Muscle layer of colon (tissue), 2 donors: ENCODE results near the gene BORCS5.
"Not testable (repeated sequence)": the region's sequence is repeated elsewhere in the genome, so short reads cannot be mapped to it uniquely, and the experiment has no call there.

Experiments used
- H3K27ac ChIP-seq: one replicate; pipeline ENCODE4 v1.7.0; 2013; ENCODE audit warnings: low read depth, mild to moderate bottlenecking, low read length, moderate library complexity
- H3K27me3 ChIP-seq, 2 donors: one replicate each; pipeline ENCODE4 v1.7.0; 2013; ENCODE audit warnings: low read length in 2 of 2, mild to moderate bottlenecking in 2 of 2; ENCODE audit not compliant: insufficient read depth in 2 of 2, control insufficient read depth in 1 of 2
- H3K36me3 ChIP-seq: one replicate; pipeline ENCODE4 v1.7.0; 2013; ENCODE audit warnings: mild to moderate bottlenecking, low read length; ENCODE audit not compliant: insufficient read depth
- H3K4me1 ChIP-seq: one replicate; pipeline ENCODE4 v1.7.0; 2013; ENCODE audit warnings: mild to moderate bottlenecking, low read length; ENCODE audit not compliant: insufficient read depth
- H3K4me3 ChIP-seq, 2 donors: one replicate each; pipeline ENCODE4 v1.7.0; 2013; ENCODE audit warnings: low read length in 2 of 2, low read depth in 1 of 2, mild to moderate bottlenecking in 1 of 2, moderate library complexity in 1 of 2
- H3K9ac ChIP-seq: one replicate; pipeline ENCODE4 v1.7.0; 2013; ENCODE audit warnings: low read length
- H3K9me3 ChIP-seq: one replicate; pipeline ENCODE4 v1.7.0; 2013; ENCODE audit warnings: mild to moderate bottlenecking, low read length
- donor health status: abdominal sarcoma.
- donor health status: Adenocarcinoma of cecum.

BORCS5 gene

DNA sequence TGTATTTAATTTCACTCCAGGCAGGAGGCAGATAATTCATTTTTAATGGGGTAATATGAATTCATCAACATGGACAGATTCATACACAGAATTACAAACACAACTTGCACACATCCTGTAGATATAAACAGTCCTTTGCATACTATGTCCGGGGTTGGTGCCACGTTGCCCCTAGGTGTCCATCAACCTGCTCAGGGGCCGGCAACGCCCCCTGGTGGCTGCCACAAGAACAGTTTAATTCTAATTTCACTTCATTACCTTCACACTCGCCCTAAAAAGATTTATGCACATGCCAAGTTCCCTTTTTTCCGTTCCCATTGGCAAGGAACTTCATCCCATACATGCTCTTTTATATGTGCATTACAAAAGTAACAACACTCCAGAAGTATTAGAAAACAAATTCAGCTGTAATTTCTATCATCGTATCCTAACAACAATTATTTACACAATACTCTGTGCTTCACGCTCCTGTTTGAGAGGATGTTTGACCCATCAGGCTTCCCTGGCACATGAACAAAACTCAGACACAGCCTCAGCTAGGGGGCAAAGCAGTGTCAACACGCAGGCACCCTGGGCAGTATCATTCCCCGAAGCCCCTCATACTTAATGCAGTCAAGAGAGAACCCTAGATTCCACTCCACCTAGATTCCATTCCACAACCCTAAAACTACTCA, 22.4 kb upstream of the BORCS5 start:
- H3K4me1 ChIP-seq = peaks cover 4% of the 10 kb centered on the region
- H3K27ac ChIP-seq = no peak overlapping the region

DNA sequence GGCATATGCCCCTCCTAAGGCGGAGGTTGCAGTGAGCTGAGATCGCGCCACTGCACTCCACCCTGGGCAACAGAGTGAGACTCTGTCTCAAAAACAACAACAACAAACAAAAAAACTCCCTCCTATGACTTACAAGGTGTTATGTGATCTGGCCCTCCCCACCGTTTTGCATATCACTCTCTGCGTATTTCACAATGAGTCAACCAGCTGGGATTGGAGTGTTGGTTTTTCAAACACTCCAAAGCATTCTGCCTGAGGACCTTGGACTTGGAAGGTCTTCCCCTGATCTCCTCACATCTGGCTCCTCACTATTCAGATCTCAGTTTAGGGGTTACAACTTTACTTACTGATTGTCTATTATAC, 20.8 kb upstream of the BORCS5 start:
- Histone ChIP-seq H3K9ac (no peak overlapping the region), H3K27me3 (no peaks in the 10 kb centered on the region), H3K9me3 (no peaks in the 10 kb centered on the region), H3K27ac (no peak overlapping the region), H3K36me3 (peaks cover 10% of the 10 kb centered on the region), H3K4me3 (no peak overlapping the region), H3K4me1 (peaks cover 4% of the 10 kb centered on the region)

More for the DNA sequence above, 22.4 kb upstream of the BORCS5 start:
- no peaks in the 10 kb centered on the region for H3K27me3 ChIP-seq
- H3K9ac ChIP-seq = no peak overlapping the region
- peaks cover 9% of the 10 kb centered on the region for H3K36me3 ChIP-seq
- no peaks in the 10 kb centered on the region for H3K9me3 ChIP-seq
- no peak overlapping the region for H3K4me3 ChIP-seq

DNA sequence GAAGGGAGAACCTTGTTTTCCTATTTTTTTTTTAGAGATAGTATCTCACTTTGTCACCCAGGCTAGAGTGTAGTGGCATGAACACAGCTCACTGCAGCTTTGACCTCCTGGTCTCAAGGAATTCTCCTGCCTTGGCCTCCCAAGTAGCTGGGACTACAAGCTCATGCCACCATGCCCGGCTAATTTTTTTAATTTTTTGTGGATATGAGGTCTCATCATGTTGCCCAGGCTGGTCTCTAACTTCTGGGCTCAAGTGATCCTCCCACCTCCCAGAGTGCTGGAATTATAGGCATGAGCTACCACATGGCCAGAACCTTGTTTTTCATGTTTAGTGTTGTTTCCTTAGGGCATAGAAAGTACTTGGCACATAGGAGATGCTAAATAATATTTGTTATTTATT, 20.4 kb upstream of the BORCS5 start:
- H3K27ac ChIP-seq = no peak overlapping the region
- no peak overlapping the region for H3K9ac ChIP-seq
- no peaks in the 10 kb centered on the region for H3K9me3 ChIP-seq
- no peaks in the 10 kb centered on the region for H3K27me3 ChIP-seq
- peaks cover 14% of the 10 kb centered on the region for H3K36me3 ChIP-seq
- H3K4me3 ChIP-seq = no peak overlapping the region
- H3K4me1 ChIP-seq = peaks cover 4% of the 10 kb centered on the region

DNA sequence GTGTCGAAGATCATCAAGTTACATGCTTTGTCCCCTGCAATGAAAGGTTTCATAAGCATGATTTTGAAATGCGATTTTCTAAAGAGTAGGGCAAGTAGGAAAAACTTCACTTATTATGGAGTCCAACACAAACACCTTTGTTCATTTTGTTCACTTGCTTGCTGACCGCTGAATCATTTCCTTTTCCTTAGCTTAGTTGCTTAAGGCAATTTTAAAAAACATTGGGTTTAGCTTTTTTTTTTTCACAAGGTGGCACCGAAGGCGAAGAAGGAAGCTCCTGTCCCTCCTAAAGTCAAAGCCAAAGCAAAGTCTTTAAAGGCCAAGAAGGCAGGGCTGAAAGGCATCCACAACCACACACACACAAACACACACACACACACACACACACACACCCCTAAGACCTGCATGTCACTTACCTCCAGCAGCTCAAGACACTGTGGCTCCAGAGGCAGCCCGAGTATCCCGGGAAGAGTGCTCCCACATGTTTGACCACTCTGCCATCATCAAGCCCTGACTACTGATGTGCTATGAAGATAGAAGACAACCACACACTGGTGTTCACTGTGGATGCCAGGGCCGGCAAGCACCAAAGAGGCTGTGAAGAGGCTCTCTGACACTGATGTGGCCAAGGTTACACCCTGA, 18.2 kb upstream of the BORCS5 start:
- Histone ChIP-seq H3K36me3 (peaks cover 27% of the 10 kb centered on the region), H3K4me3 (no peak overlapping the region), H3K27ac (no peak overlapping the region), H3K4me1 (peaks cover 4% of the 10 kb centered on the region), H3K9ac (no peak overlapping the region), H3K9me3 (no peaks in the 10 kb centered on the region), H3K27me3 (no peaks in the 10 kb centered on the region)

DNA sequence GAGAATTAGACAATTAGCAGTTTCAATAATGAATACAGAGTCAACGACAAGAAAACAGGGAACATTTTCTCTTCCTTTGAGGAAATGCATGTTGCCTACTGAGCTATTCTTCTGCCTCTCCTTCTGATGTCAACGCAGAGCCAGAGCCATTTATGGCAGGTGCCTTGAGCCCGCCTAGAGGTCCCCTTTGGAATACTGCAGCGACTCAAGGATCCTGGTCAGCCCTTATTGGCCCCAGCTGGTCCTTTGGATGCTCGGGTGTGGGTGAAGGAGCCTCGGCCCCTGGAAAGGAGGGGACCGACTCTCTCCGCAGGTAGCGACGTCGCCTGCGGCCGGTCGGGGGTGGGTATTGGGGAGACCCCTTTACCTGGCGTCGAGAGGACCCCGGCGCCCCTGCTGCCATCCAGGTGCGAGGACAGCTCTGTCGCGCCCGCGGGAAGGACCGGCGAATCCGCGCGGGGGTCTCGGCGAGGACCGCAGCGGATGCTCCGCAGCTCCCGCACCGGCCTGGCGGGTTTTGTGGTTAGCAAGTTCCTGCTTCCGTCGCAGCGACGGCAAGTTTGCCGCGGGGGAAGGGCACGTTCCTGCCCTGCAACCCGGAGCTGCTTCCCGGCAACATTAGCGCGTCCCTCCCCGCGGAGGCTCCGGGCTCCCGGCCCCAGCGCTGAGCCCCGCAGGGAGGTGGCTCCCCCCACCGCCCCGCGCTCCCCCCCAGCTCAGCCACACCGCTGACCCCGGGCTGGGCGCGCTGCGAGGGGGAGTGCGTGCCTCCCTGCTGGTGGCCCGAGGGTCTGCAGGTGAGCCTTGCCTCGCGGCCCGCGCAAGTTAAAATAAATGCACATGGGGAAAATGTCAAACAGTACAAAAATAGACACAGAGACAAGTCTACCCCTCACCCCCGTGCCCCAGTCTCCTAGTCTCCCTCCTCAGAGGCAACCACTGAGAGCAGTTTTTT, 6.9 kb upstream of the BORCS5 start, which contains the start of gene MANSC1:
TSS of gene MANSC1 (minus strand) at position 532 of the 955 bp plus-strand sequence. CDS start 6,928 bp downstream, outside the sequence.
- H3K27me3 ChIP-seq = no peaks in the 10 kb centered on the region
- peaks cover 8% of the 10 kb centered on the region for H3K4me1 ChIP-seq
- peak within 1 kb of the TSS; percentile 73 for H3K27ac ChIP-seq
- H3K4me3 ChIP-seq = peak within 1 kb of the TSS; percentile 79 to 82
- peak within 1 kb of the TSS; percentile 63 for H3K9ac ChIP-seq
- no peaks in the 10 kb centered on the region for H3K9me3 ChIP-seq
- no peaks in the 10 kb centered on the region for H3K36me3 ChIP-seq

DNA sequence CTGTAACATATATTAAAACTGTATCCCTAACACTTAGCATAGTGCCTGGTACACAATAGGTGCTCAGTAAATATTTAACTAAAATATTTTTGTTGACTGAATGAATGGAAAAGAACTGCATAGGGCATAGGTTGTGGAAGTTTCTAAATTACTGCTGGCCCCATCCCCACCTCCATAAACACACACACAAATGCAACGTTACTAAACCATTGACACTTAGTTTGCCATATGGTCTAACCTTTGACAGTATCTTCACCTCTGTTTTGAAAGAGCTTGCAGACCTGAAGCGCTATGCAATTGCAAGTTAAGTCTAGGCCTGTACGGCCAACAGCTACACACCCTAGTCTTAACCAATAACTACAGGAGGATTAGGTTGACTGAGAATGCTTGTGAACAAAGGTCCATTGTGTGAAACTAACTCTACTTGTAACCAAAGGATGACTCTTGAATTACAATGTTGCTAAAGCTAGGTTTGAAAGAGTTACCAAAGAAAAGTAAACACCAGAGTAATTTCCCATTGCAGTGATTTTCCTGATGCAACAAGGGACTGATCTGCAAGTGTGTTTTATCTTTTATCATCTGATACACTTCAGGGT, 5.9 kb upstream of the BORCS5 start:
- Histone ChIP-seq H3K4me1 (peaks cover 8% of the 10 kb centered on the region), H3K9ac (no peak overlapping the region), H3K9me3 (no peaks in the 10 kb centered on the region), H3K27ac (no peak overlapping the region), H3K4me3 (no peak overlapping the region), H3K27me3 (no peaks in the 10 kb centered on the region), H3K36me3 (no peaks in the 10 kb centered on the region)

DNA sequence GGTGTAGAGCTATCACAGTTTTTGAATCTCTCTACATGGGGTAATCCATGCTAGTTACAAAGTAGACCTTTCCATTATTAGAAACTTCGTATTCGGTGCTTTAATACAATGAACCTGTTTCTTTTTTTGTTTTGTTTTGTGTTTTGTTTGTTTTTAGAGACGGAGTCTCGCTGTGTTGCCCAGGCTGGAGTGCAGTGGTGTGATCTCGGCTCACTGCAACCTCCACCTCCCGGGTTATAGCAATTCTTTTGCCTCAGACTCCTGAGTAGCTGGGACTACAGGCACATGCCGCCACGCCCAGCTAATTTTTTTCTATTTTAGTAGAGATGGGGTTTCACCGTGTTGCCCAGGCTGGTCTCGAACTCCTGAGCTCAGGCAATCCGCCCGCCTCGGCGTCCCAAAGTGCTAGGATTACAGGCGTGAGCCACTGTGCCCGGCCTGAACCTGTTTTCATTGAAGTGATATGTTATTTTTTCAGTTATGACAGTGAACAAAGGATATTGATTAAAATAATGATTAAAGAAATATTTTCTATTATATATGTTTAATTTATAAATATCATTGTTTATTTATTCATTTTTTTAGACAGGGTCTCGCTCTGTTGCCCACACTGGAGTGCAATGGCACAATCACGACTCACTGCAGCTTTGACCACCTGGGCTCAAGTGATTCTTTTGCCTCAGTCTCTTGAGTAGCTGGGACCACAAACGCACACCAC, 5.3 kb upstream of the BORCS5 start:
- not testable (repeated sequence) for H3K4me3 ChIP-seq, H3K4me1 ChIP-seq, H3K27me3 ChIP-seq, H3K9ac ChIP-seq, H3K36me3 ChIP-seq, H3K27ac ChIP-seq, H3K9me3 ChIP-seq

DNA sequence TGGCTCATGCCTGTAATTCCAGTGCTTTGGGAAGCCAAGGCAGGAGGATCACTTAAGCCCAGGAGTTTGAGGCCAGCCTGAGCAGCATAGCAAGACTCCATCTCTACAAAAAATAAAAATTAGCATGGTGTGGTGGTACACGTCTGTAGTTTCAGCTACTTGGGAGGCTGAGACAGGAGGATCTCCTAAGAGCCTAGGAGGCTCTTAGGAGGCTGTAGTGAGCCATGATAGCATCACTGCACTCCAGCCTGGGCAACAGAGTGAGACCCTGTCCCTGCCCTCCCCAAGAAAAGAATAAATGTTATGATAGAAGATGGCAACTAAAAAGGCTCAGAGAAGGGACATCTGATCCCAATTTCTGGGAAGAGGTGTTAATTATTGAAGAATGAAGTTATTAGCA, 3.6 kb upstream of the BORCS5 start:
- Histone ChIP-seq H3K36me3 (no peaks in the 10 kb centered on the region), H3K9ac (no peak overlapping the region), H3K4me3 (no peak overlapping the region), H3K27ac (no peak overlapping the region), H3K27me3 (no peaks in the 10 kb centered on the region), H3K9me3 (no peaks in the 10 kb centered on the region), H3K4me1 (peaks cover 14% of the 10 kb centered on the region)

DNA sequence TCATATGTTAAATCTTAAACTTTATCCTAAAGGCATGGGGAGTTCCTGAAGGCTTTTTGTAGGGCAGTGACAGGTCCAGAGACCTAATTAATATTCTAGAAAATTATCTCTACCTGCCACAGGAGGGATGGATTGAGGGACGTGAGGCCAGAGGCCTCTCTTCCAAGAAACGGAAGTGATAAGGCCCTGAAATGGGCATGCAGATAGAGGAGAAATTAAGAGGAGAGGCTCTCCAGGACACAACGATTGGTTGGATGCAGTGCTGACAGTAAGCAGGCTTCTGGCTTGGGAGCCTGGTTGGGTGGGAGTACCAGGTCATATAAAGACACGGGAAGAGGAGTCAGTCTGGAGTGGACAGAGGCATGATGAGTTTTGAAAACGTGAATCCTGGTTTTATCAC, 3.1 kb upstream of the BORCS5 start:
- H3K36me3 ChIP-seq = no peaks in the 10 kb centered on the region
- H3K9ac ChIP-seq = no peak overlapping the region
- H3K27ac ChIP-seq = no peak overlapping the region
- peaks cover 17% of the 10 kb centered on the region for H3K4me1 ChIP-seq
- H3K9me3 ChIP-seq = no peaks in the 10 kb centered on the region
- H3K27me3 ChIP-seq = no peaks in the 10 kb centered on the region
- no peak overlapping the region for H3K4me3 ChIP-seq

DNA sequence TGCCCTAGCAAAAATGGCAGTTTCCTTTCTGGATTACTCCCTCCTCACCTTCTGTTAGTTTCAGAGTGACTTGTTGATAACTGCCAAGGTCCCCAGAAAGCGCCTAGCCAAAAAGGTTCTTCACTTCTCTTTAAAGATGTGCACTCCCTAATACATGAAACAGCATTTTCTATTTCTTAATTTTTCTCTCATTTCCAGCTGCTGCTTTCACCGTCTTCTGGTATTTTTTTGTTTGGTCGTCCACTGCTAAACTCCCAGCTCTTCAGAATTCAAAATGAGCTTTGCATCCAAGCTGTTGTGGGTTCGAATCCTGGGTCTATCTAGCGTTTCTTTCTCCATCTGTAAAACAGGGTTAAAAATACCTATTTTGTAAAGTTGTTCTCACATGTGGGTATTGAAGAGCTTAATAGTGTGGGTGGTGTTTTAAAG, 397 bp upstream of the BORCS5 start:
- no peaks in the 10 kb centered on the region for H3K9me3 ChIP-seq
- peak overlapping the region; percentile 85 for H3K27ac ChIP-seq
- H3K4me1 ChIP-seq = peaks cover 11% of the 10 kb centered on the region
- peak overlapping the region; percentile 72 to 89 for H3K4me3 ChIP-seq
- peak overlapping the region; percentile 65 for H3K9ac ChIP-seq
- no peaks in the 10 kb centered on the region for H3K36me3 ChIP-seq
- H3K27me3 ChIP-seq = no peaks in the 10 kb centered on the region
